Measurements from ENCODE around the gene PLA2G15. TPM values are rescaled to one million over a fixed set of nuclear protein-coding genes. Genes with fewer than 3 reads are reported as not detected.

Gene PLA2G15
- total and polyA plus RNA-seq, 2 experiments from 2014 or later: 3.1 to 14.8 TPM

DNA sequence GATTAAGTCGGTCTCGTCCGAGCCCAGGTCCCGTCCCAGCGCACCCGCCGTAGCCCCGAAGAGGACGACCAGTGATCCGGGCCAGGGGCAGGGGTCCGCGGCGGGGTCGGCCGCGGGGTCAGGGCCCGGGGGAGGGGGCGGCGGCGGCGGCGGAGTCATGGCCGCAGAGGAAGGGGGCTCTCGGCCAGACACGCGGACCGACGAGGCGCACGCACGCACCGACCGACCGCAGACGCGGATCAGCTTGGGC lies 9.4 kb upstream of the PLA2G15 start, which contains the start of gene ESRP2 (continued):
- TF ChIP-seq, protein P1, sequence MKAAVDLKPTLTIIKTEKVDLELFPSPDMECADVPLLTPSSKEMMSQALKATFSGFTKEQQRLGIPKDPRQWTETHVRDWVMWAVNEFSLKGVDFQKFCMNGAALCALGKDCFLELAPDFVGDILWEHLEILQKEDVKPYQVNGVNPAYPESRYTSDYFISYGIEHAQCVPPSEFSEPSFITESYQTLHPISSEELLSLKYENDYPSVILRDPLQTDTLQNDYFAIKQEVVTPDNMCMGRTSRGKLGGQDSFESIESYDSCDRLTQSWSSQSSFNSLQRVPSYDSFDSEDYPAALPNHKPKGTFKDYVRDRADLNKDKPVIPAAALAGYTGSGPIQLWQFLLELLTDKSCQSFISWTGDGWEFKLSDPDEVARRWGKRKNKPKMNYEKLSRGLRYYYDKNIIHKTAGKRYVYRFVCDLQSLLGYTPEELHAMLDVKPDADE (IDR thresholded peaks at IDR 0.05): no peak
- no peak for TF ChIP-seq JUNB (IDR thresholded peaks at IDR 0.05; ENCODE audit: unreplicated experiment)
- no peak for TF ChIP-seq EZH2 (IDR thresholded peaks at IDR 0.05; ENCODE audit: low read depth, unreplicated experiment)
- TF ChIP-seq, protein P2, sequence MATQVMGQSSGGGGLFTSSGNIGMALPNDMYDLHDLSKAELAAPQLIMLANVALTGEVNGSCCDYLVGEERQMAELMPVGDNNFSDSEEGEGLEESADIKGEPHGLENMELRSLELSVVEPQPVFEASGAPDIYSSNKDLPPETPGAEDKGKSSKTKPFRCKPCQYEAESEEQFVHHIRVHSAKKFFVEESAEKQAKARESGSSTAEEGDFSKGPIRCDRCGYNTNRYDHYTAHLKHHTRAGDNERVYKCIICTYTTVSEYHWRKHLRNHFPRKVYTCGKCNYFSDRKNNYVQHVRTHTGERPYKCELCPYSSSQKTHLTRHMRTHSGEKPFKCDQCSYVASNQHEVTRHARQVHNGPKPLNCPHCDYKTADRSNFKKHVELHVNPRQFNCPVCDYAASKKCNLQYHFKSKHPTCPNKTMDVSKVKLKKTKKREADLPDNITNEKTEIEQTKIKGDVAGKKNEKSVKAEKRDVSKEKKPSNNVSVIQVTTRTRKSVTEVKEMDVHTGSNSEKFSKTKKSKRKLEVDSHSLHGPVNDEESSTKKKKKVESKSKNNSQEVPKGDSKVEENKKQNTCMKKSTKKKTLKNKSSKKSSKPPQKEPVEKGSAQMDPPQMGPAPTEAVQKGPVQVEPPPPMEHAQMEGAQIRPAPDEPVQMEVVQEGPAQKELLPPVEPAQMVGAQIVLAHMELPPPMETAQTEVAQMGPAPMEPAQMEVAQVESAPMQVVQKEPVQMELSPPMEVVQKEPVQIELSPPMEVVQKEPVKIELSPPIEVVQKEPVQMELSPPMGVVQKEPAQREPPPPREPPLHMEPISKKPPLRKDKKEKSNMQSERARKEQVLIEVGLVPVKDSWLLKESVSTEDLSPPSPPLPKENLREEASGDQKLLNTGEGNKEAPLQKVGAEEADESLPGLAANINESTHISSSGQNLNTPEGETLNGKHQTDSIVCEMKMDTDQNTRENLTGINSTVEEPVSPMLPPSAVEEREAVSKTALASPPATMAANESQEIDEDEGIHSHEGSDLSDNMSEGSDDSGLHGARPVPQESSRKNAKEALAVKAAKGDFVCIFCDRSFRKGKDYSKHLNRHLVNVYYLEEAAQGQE (IDR thresholded peaks at IDR 0.05; ENCODE audit: unreplicated experiment): no peak

DNA sequence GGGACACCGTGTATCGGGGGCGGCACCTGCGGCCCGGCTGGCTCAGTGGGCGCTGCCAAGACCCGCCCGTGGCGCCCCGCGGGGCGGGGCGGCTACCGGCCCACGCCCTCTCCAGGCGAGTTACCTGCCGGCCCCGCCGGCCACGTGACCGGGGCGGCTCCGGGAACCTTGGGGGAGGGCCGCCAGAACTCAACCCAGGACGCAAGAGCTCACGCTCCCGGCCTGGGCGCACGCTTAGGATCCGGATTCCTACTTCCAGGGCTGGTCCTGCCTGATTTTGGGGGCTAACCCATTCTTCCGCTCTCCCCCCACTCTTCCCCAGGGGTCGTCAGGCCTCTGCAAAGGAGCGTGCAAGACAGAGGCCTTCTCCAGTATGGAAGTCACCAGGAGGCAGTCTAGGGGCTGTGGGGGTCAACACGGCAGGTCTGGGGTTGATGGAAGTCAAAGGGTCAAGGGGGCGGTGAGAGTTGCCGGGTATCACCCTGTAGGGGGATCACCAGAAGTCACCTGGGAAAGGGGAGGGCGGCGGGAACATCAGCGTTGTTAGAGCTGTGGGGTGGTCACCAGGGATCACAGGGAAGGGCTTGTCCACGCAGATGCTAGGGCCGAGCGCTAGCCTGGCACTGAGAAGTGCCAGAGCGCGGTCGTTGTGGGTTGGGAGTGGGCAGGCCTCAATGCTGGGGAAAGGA lies 8.9 kb upstream of the PLA2G15 start:
- H3K36me3 Mint-ChIP-seq (ENCODE audit: low read depth): peaks cover 18% of the 10 kb centered on the region
- peaks cover 26% of the 10 kb centered on the region for H3K4me1 Mint-ChIP-seq
- Histone ChIP-seq H3K9me2 (ENCODE audit: insufficient read depth) (no peaks in the 10 kb centered on the region), H3K27ac (ENCODE audit: low read depth) (peak overlapping the region; percentile 99), H2AFZ (peak overlapping the region; percentile 65; the same call in 1 of the 2 replicates), H3K4me2 (peak overlapping the region; percentile 99), H3K79me2 (replicated peaks; ENCODE audit: insufficient read depth) (peaks cover 23% of the 10 kb centered on the region), H3K4me1 (ENCODE audit: insufficient read depth) (peaks cover 17% of the 10 kb centered on the region), H3K4me3 (peak overlapping the region; percentile 98), H4K20me1 (replicated peaks; ENCODE audit: insufficient read depth) (peaks cover 18% of the 10 kb centered on the region), H3K36me3 (ENCODE audit: insufficient read depth) (0 out of 2 replicates have a peak, but pooled peaks cover 4% of the 10 kb centered on the region), H3K27me3 (ENCODE audit: insufficient read depth) (peaks cover 3% of the 10 kb centered on the region; the same call in 1 of the 2 replicates), H3F3A (replicated peaks; ENCODE audit: low read depth) (peaks cover 18% of the 10 kb centered on the region)
- H3K9me3 Mint-ChIP-seq: peaks cover 4% of the 10 kb centered on the region
- 0 out of 2 replicates have a peak, but pooled peaks have one; percentile 19 for TF ChIP-seq CREB1 (CRISPR knock-in tag; IDR thresholded peaks at IDR 0.05; ENCODE audit: low read depth)
- TF ChIP-seq, protein P1 (IDR thresholded peaks at IDR 0.05): no peak
- no peak for TF ChIP-seq ZNF114 (CRISPR knock-in tag; IDR thresholded peaks at IDR 0.05)
- peak; percentile 82 for TF ChIP-seq POLR2AphosphoS5 (IDR thresholded peaks at IDR 0.05; ENCODE audit: low read depth)
- TF ChIP-seq, protein P3, sequence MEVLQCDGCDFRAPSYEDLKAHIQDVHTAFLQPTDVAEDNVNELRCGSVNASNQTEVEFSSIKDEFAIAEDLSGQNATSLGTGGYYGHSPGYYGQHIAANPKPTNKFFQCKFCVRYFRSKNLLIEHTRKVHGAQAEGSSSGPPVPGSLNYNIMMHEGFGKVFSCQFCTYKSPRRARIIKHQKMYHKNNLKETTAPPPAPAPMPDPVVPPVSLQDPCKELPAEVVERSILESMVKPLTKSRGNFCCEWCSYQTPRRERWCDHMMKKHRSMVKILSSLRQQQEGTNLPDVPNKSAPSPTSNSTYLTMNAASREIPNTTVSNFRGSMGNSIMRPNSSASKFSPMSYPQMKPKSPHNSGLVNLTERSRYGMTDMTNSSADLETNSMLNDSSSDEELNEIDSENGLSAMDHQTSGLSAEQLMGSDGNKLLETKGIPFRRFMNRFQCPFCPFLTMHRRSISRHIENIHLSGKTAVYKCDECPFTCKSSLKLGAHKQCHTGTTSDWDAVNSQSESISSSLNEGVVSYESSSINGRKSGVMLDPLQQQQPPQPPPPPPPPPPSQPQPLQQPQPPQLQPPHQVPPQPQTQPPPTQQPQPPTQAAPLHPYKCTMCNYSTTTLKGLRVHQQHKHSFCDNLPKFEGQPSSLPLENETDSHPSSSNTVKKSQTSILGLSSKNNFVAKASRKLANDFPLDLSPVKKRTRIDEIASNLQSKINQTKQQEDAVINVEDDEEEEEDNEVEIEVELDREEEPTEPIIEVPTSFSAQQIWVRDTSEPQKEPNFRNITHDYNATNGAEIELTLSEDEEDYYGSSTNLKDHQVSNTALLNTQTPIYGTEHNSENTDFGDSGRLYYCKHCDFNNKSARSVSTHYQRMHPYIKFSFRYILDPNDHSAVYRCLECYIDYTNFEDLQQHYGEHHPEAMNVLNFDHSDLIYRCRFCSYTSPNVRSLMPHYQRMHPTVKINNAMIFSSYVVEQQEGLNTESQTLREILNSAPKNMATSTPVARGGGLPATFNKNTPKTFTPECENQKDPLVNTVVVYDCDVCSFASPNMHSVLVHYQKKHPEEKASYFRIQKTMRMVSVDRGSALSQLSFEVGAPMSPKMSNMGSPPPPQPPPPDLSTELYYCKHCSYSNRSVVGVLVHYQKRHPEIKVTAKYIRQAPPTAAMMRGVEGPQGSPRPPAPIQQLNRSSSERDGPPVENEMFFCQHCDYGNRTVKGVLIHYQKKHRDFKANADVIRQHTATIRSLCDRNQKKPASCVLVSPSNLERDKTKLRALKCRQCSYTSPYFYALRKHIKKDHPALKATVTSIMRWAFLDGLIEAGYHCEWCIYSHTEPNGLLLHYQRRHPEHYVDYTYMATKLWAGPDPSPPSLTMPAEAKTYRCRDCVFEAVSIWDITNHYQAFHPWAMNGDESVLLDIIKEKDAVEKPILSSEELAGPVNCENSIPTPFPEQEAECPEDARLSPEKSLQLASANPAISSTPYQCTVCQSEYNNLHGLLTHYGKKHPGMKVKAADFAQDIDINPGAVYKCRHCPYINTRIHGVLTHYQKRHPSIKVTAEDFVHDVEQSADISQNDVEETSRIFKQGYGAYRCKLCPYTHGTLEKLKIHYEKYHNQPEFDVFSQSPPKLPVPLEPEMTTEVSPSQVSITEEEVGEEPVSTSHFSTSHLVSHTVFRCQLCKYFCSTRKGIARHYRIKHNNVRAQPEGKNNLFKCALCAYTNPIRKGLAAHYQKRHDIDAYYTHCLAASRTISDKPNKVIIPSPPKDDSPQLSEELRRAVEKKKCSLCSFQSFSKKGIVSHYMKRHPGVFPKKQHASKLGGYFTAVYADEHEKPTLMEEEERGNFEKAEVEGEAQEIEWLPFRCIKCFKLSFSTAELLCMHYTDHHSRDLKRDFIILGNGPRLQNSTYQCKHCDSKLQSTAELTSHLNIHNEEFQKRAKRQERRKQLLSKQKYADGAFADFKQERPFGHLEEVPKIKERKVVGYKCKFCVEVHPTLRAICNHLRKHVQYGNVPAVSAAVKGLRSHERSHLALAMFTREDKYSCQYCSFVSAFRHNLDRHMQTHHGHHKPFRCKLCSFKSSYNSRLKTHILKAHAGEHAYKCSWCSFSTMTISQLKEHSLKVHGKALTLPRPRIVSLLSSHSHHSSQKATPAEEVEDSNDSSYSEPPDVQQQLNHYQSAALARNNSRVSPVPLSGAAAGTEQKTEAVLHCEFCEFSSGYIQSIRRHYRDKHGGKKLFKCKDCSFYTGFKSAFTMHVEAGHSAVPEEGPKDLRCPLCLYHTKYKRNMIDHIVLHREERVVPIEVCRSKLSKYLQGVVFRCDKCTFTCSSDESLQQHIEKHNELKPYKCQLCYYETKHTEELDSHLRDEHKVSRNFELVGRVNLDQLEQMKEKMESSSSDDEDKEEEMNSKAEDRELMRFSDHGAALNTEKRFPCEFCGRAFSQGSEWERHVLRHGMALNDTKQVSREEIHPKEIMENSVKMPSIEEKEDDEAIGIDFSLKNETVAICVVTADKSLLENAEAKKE (CRISPR knock-in tag; IDR thresholded peaks at IDR 0.05): no peak
- TF ChIP-seq STAT1 (IDR thresholded peaks at IDR 0.05; ENCODE audit: unreplicated experiment): no peak
- ATAC-seq (peak; percentile 14), DNase-seq (ENCODE audit: low spot score) (peak; percentile 85)
- H3K4me3 Mint-ChIP-seq: peak overlapping the region; percentile 92
- H3K27ac Mint-ChIP-seq: peak overlapping the region; percentile 97
- peaks cover 23% of the 10 kb centered on the region for H3K27me3 Mint-ChIP-seq (ENCODE audit: insufficient read depth, low read depth, poor library complexity)

All from GM23338 (cell line).